AG10803 (cell line): Measurements from ENCODE around the gene MFAP2.
A peak's percentile ranks its signal among the peaks of the same experiment; 100 is the strongest.

Experiments used
- DNase-seq: peaks from one replicate; pipeline ENCODE4 v3.0.0; 2010; ENCODE audit warnings: low read depth
- H3K4me3 ChIP-seq: 2 replicates; pipeline ENCODE4 v1.5.1; 2011; ENCODE audit warnings: mild to moderate bottlenecking, low read length, control low read depth
- TF ChIP-seq, protein P1 (sequence below): conservative IDR thresholded peaks from 2 replicates; pipeline ENCODE4 v1.5.1; 2011; ENCODE audit warnings: mild to moderate bottlenecking, low read length, control low read depth, inconsistent platforms

The MFAP2 gene

DNA sequence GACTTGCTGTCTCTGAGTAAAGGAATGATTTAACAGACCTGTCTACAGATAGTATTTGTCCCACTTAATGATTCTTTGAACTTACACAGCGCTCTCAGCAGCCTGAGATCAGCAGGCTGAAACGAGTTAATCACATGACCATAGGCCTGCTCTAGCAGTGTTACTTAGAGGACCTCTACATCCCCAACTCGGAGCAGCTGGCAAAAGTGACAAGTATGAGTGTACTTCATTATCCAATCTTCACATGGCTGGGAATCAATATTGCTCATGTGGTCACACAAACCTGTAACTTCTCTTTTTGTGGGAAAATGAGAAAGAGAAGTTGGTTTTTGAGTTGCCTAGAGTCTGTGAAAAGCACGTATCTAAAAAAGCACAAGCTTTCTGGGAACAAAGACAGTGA is 42.7 kb upstream of the MFAP2 start:
- no peak overlapping the region for H3K4me3 ChIP-seq
- DNase-seq: no peak

DNA sequence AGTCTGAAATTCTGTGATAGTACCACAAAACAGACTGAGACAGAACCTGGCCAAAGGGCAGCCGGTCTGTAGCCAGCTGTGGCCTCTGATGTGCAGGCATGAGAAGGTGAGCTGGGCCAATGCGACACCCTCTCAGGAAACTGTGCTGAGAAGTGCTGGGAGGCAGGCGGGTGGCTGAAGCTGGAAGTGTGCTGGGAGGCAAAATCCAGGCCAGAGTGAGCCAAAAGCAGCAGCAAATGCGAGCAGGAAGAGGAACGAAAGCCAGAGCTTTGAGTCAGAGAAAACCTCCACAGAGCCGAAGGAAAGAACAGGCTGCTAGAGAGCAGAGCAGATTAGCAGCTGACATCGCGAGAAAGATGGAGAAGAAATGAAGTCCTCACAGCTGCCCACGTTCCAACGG is 41.5 kb upstream of the MFAP2 start:
- TF ChIP-seq, protein P1, sequence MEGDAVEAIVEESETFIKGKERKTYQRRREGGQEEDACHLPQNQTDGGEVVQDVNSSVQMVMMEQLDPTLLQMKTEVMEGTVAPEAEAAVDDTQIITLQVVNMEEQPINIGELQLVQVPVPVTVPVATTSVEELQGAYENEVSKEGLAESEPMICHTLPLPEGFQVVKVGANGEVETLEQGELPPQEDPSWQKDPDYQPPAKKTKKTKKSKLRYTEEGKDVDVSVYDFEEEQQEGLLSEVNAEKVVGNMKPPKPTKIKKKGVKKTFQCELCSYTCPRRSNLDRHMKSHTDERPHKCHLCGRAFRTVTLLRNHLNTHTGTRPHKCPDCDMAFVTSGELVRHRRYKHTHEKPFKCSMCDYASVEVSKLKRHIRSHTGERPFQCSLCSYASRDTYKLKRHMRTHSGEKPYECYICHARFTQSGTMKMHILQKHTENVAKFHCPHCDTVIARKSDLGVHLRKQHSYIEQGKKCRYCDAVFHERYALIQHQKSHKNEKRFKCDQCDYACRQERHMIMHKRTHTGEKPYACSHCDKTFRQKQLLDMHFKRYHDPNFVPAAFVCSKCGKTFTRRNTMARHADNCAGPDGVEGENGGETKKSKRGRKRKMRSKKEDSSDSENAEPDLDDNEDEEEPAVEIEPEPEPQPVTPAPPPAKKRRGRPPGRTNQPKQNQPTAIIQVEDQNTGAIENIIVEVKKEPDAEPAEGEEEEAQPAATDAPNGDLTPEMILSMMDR: no peak
- no peak for DNase-seq
- no peak overlapping the region for H3K4me3 ChIP-seq

More for the DNA sequence above, 42.7 kb upstream of the MFAP2 start:
- TF ChIP-seq, protein P1: no peak

DNA sequence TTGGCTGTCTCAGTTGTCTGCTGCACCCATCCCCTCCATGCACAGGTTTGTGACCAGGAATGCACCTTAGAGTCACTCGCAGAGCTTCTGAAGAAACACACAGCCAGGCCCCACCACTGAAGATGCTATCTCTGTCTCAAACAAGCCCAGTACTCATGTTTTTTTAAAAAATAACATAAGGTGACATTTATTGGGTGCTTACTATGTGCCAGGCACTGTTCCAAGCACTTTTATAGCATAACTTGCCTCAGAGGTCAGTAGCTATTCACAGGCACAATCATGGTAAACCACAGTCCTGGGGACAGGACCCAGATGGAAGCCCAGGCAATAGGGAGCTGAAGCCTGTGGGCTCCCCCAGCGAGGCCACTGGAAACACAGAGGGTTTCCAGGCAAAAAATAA is 40.1 kb upstream of the MFAP2 start:
- TF ChIP-seq, protein P1: no peak
- DNase-seq: no peak
- H3K4me3 ChIP-seq: no peak overlapping the region

DNA sequence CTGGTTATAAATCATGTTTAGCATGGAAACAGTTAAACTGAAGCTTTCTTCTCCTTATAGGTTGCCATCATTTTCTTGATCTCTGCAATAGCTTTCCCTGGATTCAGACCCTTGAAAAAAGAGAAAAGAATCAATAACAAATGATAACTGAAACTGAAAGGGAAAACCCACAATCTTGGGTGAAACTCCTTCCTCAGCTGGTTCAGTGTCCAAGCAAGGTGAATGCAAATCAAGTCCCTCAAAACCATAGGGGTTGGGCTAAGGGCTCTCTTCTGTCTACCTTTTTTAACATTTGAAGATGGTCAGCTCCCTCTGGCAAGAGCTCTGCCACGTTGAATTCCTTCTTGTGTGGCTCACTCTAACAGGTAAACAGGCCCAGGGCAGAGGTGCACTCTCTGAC is 38.4 kb upstream of the MFAP2 start:
- TF ChIP-seq, protein P1: no peak
- no peak for DNase-seq
- H3K4me3 ChIP-seq: no peak overlapping the region

DNA sequence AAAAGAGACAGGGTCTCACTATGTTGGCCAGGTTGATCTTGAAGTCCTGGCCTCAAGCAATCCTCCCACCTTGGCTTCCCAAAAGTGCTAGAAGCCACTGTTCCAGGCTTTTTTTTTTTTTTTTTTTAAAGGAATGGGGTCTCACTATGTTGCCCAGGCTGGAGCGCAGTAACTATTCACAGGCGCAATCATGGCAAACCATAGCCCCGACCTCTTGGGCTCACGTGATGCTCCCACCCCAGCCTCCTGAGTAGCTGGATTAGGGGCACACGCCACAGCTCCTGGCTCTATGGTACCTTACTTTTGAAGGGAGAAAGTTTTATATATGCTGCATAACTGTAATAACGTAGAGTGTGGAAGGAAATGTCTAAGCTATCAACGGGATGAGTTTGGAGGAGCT is 37.0 kb upstream of the MFAP2 start:
- no peak overlapping the region for H3K4me3 ChIP-seq
- no peak for DNase-seq
- TF ChIP-seq, protein P1: no peak

DNA sequence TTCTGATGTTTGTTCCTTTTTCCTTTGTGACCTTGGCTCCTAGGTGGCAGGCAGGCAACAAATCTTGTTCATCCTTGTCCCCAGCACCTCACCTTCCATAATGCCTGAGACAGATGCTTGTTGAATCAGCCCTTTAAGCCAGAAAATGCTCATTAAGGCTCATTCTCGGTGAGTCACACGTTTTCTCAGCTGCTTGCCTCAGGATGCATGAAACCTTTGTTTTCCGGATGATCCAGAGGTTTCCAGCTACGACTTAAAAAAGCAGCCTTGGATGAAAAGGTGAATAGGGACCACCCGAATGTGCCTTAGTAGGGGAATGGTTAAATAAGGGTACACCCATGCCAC is 35.9 kb upstream of the MFAP2 start:
- DNase-seq: peak; percentile 58
- TF ChIP-seq, protein P1: no peak
- H3K4me3 ChIP-seq: no peak overlapping the region

DNA sequence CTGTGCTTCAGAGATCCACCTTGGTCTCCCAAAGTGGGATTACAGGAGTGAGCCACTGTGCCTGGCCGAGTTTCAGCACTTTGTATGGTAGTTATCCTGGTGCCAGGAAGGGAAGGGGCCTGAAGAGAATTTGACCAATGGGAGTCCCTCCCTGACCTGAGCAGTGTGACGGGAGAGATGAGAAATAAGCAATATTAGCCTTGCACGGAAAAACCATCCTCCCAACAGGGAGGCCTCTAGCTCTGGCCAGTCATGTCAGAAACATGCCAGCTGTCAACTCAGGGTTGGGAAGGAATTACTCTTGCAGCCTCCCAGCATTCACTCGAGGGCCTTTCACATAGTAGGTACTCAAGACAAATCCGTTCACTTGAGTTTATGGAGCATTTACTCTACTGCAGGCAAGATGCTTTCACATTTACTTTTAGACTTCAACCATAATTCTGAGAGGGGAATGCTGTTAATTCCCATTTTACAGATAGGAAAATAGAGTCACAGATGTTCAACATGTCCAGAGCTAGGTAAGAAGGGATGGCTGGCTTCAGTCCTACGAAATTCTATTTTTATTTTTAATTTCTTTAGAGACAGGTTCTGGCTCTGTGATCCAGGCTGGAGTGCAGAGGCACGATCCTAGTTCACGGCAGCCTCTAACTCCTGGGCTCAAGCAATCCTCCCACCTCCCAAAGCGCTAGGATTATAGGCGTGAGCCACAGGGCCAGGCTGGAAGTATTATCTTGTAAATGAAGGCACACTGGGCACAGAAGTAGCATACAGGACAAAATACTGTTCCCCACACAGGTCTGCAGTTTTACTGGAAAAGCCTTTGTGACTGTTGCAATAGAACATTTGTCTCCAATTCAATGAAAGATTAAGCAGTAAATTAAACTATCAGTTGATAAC is 34.5 kb upstream of the MFAP2 start:
- DNase-seq: no peak
- no peak overlapping the region for H3K4me3 ChIP-seq
- TF ChIP-seq, protein P1: no peak
